Transverse colon (tissue), 4 donors: ENCODE results near the gene KLF11.

ENCODE experiments used
- POLR2AphosphoS5 ChIP-seq, 3 donors: sonication (generic); formaldehyde crosslinking; IDR thresholded peaks; one replicate each; pipeline ENCODE4 v1.6.1; 2016; ENCODE audit warnings: antibody characterized with exemption in 3 of 3
- TF ChIP-seq, protein P1 (sequence below), 5 experiments: fragments of 200-600 bp in 3 of 5; fragments of 450-650 bp in 2 of 5; sonication (generic) in 3 of 5; IDR thresholded peaks; 1 replicate in 2 of 5; 2 replicates in 3 of 5; pipeline ENCODE4 v1.5.1; 2016 to 2017; ENCODE audit warnings: antibody characterized with exemption in 5 of 5, inconsistent platforms in 3 of 5, mild to moderate bottlenecking in 2 of 5, moderate library complexity in 1 of 5

DNA sequence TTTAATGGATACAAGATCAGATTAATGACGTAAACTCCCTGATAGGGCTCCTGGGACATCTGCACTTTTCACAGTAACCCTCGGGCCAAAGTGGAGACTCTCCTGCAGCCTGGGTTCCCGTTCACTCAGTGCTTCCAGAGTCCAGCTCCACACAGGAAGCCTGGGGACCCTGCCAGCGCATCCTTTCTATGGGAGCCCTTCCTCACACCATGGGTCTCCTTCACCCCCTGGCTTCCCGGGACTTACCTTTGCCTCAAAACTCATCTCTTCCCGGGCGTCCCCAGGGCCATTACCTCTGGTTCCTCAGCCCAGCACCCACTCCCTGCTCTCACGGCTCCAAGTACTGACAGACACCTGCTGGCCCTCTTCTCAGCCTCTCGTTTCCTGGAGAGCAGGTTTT is 40.7 kb upstream of the KLF11 start:
- TF ChIP-seq, protein P1, sequence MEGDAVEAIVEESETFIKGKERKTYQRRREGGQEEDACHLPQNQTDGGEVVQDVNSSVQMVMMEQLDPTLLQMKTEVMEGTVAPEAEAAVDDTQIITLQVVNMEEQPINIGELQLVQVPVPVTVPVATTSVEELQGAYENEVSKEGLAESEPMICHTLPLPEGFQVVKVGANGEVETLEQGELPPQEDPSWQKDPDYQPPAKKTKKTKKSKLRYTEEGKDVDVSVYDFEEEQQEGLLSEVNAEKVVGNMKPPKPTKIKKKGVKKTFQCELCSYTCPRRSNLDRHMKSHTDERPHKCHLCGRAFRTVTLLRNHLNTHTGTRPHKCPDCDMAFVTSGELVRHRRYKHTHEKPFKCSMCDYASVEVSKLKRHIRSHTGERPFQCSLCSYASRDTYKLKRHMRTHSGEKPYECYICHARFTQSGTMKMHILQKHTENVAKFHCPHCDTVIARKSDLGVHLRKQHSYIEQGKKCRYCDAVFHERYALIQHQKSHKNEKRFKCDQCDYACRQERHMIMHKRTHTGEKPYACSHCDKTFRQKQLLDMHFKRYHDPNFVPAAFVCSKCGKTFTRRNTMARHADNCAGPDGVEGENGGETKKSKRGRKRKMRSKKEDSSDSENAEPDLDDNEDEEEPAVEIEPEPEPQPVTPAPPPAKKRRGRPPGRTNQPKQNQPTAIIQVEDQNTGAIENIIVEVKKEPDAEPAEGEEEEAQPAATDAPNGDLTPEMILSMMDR (IDR thresholded peaks at IDR 0.05) = no peak
- no peak for TF ChIP-seq POLR2AphosphoS5 (IDR thresholded peaks at IDR 0.05)
